ENCODE data around the gene COPS2. TPM values are rescaled to one million over a fixed set of nuclear protein-coding genes. Genes with fewer than 3 reads are reported as not detected.

Gene COPS2
- total RNA-seq, 2 donors from 2014 or later: 57.1 to 60.9 TPM

DNA sequence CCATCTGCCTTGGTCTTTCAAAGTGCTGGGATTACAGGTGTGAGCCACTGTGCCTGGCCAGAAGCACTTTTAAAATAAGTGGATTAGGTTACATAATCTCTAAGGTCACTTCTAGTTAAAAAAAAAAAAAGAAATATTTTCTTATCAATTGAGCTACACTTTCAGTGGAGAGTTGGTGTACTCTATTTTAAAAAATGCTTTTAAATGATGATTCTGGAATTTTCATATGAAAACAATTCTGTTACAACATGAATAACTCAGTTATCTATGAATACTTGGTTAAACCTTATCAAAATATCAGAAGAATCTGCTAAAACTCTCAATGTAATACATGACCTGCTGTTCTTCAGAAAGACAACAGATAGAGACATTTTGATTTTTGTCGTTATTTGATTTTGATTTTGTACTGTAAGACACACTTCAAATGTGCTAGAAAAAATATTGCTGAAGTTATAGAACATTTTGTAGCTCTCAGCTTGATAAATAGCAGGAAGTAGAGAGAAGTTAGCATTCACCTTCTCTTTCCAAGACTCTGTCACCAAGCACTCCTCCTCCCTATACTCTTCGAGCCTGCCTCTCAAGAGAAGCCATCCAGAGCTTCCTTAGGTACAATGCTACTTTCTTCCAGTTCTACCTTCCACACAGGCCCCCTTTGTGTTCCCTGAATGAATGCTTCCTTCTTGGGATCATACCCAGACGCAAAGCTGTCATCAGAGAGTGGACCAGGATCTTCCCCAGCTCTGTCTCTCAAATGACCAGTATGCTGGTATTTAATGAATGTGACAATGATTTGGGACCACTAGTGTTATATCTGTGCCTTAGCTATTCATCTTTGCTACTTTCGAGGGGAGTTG, 61.9 kb downstream of the COPS2 start:
- H3K36me3 ChIP-seq (ENCODE audit: control insufficient read depth, insufficient read depth, low read length): no peaks in the 10 kb centered on the region
- Mint-ChIP-seq H3K9me3 (no peaks in the 10 kb centered on the region), H3K4me1 (peaks cover 13% of the 10 kb centered on the region), H3K4me3 (no peak overlapping the region), H3K27me3 (ENCODE audit: insufficient read depth) (no peaks in the 10 kb centered on the region), H3K27ac (no peak overlapping the region), H3K36me3 (ENCODE audit: low read depth) (no peaks in the 10 kb centered on the region)
- no peak for DNase-seq
- no peak overlapping the region for H3K4me3 ChIP-seq (ENCODE audit: low read length)
- 91 to 100% methylated on average over 1 to 4 of the region's 4 CpGs for WGBS, 2 experiments (ENCODE audit: insufficient coverage in 1 of 2, insufficient read length in 1 of 2)
- no peaks in the 10 kb centered on the region for H3K27me3 ChIP-seq (ENCODE audit: control insufficient read depth, insufficient read depth, low read length, poor library complexity, severe bottlenecking)
- H3K4me1 ChIP-seq (ENCODE audit: control insufficient read depth, insufficient read depth, low read length): no peaks in the 10 kb centered on the region
- H3K27ac ChIP-seq (ENCODE audit: low read depth, low read length): no peak overlapping the region
- TF ChIP-seq, protein P1, sequence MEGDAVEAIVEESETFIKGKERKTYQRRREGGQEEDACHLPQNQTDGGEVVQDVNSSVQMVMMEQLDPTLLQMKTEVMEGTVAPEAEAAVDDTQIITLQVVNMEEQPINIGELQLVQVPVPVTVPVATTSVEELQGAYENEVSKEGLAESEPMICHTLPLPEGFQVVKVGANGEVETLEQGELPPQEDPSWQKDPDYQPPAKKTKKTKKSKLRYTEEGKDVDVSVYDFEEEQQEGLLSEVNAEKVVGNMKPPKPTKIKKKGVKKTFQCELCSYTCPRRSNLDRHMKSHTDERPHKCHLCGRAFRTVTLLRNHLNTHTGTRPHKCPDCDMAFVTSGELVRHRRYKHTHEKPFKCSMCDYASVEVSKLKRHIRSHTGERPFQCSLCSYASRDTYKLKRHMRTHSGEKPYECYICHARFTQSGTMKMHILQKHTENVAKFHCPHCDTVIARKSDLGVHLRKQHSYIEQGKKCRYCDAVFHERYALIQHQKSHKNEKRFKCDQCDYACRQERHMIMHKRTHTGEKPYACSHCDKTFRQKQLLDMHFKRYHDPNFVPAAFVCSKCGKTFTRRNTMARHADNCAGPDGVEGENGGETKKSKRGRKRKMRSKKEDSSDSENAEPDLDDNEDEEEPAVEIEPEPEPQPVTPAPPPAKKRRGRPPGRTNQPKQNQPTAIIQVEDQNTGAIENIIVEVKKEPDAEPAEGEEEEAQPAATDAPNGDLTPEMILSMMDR (conservative IDR thresholded peaks at IDR 0.05): no peak
- H3K9ac ChIP-seq (ENCODE audit: extremely low read depth, low read length, poor library complexity, severe bottlenecking): no peak overlapping the region
- no peaks in the 10 kb centered on the region for H3K9me3 ChIP-seq (ENCODE audit: control insufficient read depth, low read length)

DNA sequence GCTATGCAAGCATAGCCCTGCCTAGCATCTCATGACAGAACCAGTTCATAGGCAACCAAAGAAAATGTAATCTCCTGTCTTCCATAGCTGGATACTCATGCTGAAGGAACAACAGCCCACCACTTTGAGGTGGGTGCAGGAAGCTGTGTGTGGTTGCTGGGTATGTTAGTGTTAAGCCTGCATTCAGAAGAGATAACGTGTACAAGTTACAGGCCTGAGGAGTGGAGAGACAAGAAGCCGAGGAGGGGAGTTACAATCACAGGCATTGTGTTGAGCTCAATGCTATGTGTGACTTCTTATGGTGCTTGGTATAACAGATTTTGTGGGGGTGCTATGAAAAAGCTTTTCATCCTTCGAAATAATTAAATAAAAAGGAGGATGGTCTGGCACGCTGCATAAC, 66.4 kb downstream of the COPS2 start:
- Mint-ChIP-seq H3K27ac (no peak overlapping the region), H3K9me3 (no peaks in the 10 kb centered on the region), H3K4me3 (no peak overlapping the region), H3K36me3 (ENCODE audit: low read depth) (no peaks in the 10 kb centered on the region), H3K4me1 (peaks cover 33% of the 10 kb centered on the region), H3K27me3 (ENCODE audit: insufficient read depth) (no peaks in the 10 kb centered on the region)
- H3K4me1 ChIP-seq (ENCODE audit: control insufficient read depth, insufficient read depth, low read length): no peaks in the 10 kb centered on the region
- no peaks in the 10 kb centered on the region for H3K36me3 ChIP-seq (ENCODE audit: control insufficient read depth, insufficient read depth, low read length)
- TF ChIP-seq, protein P1 (conservative IDR thresholded peaks at IDR 0.05): no peak
- no peak overlapping the region for H3K9ac ChIP-seq (ENCODE audit: extremely low read depth, low read length, poor library complexity, severe bottlenecking)
- H3K27me3 ChIP-seq (ENCODE audit: control insufficient read depth, insufficient read depth, low read length, poor library complexity, severe bottlenecking): no peaks in the 10 kb centered on the region
- no peaks in the 10 kb centered on the region for H3K9me3 ChIP-seq (ENCODE audit: control insufficient read depth, low read length)
- DNase-seq: no peak
- no peak overlapping the region for H3K27ac ChIP-seq (ENCODE audit: low read depth, low read length)
- 81 to 85% methylated on average over 3 to 4 of the region's 4 CpGs for WGBS, 2 experiments (ENCODE audit: insufficient coverage in 1 of 2, insufficient read length in 1 of 2)
- H3K4me3 ChIP-seq (ENCODE audit: low read length): no peak overlapping the region

DNA sequence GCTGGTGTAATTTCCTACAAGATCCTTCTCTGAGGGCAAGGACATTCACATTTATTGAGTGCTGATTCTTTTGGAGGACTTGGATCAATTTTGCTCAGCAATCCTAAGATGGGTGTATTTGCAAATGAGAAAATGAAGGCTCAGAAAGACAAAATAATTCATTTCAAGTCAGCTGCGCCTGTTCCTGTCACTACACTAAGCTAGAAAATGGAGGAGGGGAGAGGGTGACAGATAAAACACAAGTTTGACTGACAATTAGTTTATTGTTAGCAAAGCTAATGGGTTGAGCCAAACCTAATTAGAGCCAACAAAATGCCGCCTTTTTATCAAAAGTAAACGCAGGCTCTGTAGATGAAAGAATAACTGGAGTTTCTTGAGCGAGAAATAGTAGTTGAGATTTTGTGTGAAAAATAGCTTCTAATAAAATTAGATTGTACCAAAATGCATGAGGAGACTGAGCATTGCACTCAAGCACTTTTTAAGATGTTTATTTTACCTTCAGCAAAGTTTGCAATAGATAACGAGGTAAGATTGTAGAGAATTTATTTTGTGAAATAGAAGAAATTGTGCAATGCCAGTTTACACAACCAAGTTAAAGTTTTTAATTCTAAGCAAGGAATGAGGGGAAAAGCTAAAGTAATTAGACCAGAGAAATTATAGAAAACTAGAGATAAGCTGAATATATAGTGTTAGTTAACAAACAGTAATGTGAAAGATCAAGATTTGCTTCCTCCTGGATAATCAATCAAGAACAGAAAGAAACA, 69.5 kb downstream of the COPS2 start:
- H3K4me1 Mint-ChIP-seq: peaks cover 38% of the 10 kb centered on the region
- WGBS, 2 experiments (ENCODE audit: insufficient coverage in 1 of 2, insufficient read length in 1 of 2): 84 to 93% methylated on average over 5 of the region's 5 CpGs
- TF ChIP-seq, protein P1 (conservative IDR thresholded peaks at IDR 0.05): no peak
- H3K4me3 Mint-ChIP-seq: peak overlapping the region; percentile 12
- no peaks in the 10 kb centered on the region for H3K27me3 Mint-ChIP-seq (ENCODE audit: insufficient read depth)
- DNase-seq: no peak
- Histone ChIP-seq H3K4me1 (ENCODE audit: control insufficient read depth, insufficient read depth, low read length) (no peaks in the 10 kb centered on the region), H3K36me3 (ENCODE audit: control insufficient read depth, insufficient read depth, low read length) (no peaks in the 10 kb centered on the region), H3K27ac (ENCODE audit: low read depth, low read length) (no peak overlapping the region), H3K27me3 (ENCODE audit: control insufficient read depth, insufficient read depth, low read length, poor library complexity, severe bottlenecking) (no peaks in the 10 kb centered on the region), H3K9ac (ENCODE audit: extremely low read depth, low read length, poor library complexity, severe bottlenecking) (no peak overlapping the region), H3K4me3 (ENCODE audit: low read length) (peak overlapping the region; percentile 37), H3K9me3 (ENCODE audit: control insufficient read depth, low read length) (no peaks in the 10 kb centered on the region)
- peak overlapping the region; percentile 43 for H3K27ac Mint-ChIP-seq
- H3K9me3 Mint-ChIP-seq: no peaks in the 10 kb centered on the region
- H3K36me3 Mint-ChIP-seq (ENCODE audit: low read depth): no peaks in the 10 kb centered on the region
